GM21423 (cell line): Measurements from ENCODE around the gene KITLG.
"Not testable (repeated sequence)": the region's sequence is repeated elsewhere in the genome, so short reads cannot be mapped to it uniquely, and the experiment has no call there.

Experiments
- ATAC-seq: cut with Tn5 transposase; IDR thresholded peaks from one replicate; pipeline ENCODE4 v1.9.1; 2021; ENCODE audit warnings: mild to moderate bottlenecking, moderate library complexity; ENCODE audit not compliant: unreplicated experiment

Gene KITLG, protein sequence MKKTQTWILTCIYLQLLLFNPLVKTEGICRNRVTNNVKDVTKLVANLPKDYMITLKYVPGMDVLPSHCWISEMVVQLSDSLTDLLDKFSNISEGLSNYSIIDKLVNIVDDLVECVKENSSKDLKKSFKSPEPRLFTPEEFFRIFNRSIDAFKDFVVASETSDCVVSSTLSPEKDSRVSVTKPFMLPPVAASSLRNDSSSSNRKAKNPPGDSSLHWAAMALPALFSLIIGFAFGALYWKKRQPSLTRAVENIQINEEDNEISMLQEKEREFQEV

DNA sequence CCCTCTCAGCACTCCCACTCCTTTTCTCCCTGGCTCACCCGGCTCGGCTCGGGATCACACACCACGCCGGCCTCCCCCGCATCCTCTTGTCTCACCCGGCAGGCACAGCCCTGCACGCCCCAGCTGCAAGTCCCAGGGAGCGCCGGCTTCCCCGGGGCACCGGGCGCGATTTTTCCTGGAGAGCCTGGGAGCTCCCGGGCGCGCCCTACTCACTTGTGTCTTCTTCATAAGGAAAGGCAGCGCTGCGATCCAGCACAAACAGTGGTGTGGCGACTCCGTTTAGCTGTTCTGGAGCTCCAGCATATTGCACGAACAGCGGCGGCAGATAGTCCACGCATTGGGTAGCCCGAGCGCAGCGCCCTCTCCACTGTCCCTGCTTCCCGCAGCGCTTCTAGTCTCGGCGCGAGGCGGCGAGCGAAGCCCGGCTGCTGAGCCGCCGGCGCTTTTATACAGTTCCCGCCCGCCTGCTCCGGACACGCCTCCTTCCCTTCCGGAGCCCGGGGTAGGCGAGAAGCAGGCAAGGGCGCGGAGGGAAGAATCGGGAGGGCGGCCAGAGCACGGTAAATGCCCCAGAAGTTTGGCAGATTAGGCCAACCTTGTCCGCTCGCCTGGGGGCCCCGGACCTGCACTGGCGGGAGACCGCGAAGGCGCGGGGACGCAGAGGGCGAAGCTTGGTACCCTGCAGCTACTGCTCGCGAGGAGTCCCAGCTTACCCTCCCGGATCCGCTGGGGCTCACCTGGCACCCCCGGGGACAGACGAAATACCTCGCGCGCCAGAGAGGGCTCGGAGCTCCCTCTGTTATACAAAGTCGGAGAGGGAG is at the start of gene KITLG:
Gene KITLG, minus strand, starts transcription at position 421 of the 821 bp plus-strand sequence. Its CDS starts 193 bp downstream, at position 228.
- peak; percentile 83 for ATAC-seq

- no peak for ATAC-seq
These were observed 48.7 kb upstream of the KITLG start for GRCh38 chr12:88628856-88629509.

DNA sequence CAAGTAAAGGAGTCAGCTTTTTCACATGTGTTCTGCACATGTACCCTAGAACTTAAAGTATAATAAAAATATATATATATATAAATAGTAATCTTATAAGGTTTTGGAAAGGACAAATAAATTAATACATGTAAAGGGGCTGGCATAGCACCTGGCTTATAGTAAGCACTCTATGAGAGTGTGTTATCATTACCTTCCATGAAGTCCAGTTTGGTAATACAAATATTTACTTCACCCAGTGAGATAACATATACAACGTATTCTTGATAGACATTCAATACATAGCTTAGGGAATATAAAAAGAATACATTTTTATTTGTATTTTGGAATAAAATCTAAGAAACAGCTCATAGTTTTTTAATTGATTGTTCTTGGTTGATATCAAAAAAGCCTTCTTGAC is 47.8 kb upstream of the KITLG start:
- not testable (repeated sequence) for ATAC-seq

DNA sequence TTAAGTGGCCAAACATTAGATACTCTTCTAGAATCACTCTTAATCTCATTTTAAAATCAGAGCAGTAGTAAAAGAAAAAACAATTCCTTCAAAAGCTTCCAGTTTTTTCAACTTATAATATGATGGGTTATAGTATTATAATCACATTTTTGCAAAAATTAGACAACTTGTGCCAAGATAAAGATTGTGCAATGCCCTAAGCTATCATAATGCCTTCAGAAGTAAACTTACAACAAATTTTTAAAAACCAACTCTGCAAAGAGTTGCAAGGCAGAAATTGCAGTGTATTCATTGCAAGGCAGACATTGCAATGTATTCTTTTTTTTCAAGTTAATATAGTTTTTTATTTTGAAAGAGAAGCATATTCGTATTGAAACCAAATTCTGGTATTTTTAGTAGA is 47.2 kb upstream of the KITLG start:
- no peak for ATAC-seq

GRCh38 chr12:88625356-88625755 is 45.1 kb upstream of the KITLG start:
- ATAC-seq: no peak

GRCh38 chr12:88624911-88625310 is 44.6 kb upstream of the KITLG start:
- no peak for ATAC-seq

GRCh38 chr12:88623777-88624548 is 43.7 kb upstream of the KITLG start:
- ATAC-seq: no peak

DNA sequence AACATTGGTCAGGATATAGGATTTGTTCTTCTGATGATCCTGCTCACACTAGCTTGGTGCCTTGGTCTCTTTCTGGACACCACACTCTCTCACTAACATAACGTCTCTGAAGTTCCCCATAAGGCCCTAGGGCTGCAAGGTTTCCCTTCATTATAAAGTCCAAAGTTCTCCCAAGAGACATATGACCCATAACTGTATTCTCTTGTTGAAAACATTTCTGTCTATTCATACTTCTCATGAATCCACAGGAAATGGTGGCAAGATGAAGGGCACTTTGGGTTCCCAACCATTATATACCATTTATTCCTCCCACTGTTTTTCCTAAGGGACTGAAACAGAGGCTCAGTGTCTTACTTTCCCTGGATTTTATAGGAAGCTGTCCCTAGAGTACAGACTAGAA is 37.1 kb upstream of the KITLG start:
- ATAC-seq: no peak

DNA sequence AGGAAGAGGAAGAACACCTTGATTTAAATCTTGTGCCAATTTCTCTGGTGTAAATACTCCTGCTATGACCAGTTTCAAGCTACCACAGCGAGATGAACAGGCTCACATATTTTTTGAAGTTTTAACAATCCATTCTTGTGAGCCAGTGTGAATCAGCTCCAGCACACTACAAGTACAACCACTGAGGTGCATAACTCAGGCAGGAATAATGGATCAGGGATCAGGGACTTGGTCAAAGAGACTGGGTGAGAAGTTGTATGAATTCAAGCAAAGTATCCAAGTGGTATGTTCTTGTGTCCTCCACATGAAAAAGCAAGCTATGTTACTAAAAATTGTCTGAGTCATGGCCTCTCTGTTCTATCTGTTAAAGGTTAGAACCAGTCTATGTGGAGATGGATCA is 35.2 kb upstream of the KITLG start:
- no peak for ATAC-seq

GRCh38 chr12:88604646-88605045 is 24.4 kb upstream of the KITLG start:
- ATAC-seq: no peak

- ATAC-seq: no peak
These were observed 20.0 kb upstream of the KITLG start for GRCh38 chr12:88600272-88600671.

GRCh38 chr12:88597365-88597764 is 17.1 kb upstream of the KITLG start:
- ATAC-seq: no peak

DNA sequence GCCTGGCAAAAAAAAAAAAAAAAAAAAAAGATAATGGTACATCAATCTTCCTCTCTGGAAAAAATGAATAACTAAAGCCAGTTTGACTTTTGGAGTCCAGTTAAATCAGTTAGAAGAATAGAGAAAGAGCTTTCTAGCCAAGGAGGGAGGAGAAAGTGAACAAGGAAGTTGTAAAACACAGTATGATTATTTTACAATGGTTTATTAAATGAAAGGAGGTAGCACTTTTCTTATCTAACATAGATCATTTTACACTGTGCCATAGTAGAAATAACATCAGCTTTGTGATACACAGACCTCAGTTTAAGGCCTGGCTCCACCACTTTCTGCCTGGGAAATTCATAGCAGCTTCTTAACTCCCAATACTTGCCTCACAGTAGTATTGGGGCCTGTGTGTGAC is 15.4 kb upstream of the KITLG start:
- no peak for ATAC-seq

DNA sequence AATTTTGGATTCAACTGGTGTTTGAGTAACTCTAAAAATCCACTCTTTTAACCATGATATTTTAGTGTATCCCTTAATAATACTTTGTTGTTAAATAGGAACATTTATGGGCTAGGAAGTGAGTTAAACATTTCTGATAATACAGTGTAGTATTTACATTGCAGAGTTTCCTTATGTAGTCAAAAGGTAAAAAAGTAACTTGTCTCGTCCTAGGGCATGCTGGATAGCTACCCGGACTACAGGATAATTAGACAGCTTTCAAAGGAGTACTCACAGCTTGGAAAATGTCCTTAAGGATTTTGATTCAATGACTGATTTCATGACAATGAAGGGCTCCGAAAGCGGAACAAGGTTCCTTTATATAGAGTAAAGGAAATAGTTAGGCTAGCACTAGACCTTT is 14.5 kb upstream of the KITLG start:
- ATAC-seq: no peak

DNA sequence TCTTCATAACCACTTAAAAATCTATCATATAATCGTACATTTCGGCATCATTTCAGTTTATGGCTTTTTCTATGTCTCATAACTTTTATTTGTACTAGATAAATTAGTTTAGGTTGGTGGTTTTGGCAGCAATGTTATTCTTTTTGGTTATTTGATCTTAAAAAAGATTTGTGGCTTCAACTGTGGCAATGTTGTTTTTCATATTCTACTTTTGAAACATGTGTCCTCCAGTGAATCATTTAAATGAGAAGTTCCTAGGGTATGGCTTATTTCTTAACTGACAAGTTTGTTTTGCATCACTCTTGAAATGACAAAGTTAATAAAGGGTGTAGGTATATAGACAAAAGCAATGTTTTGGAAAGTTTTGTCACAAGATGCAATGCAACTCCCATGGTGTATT is 11.1 kb upstream of the KITLG start:
- no peak for ATAC-seq

DNA sequence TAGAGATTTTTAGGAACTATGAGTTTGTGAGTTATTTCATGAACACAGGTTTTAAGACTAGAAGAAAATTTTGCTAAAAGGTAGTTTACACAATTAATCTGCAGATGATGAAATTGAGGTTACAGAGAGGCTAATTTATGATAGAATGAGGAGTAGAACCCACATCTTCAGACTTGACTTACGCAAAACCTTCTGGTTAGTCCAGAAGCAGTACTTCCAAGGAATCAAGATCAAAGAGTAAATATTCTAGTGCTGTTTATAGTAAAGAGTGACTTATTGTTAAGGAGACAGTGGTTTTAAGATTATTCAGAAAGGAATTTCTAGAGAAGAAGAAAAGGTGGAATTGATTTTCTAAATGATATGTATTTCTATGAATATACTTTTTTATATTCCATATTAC is 10.6 kb upstream of the KITLG start:
- ATAC-seq: no peak

GRCh38 chr12:88585077-88585476 is 4.8 kb upstream of the KITLG start:
- no peak for ATAC-seq

- no peak for ATAC-seq
These were observed 645 bp downstream of the KITLG start for GRCh38 chr12:88579601-88580050.

- no peak for ATAC-seq
These were observed 1.1 kb downstream of the KITLG start for GRCh38 chr12:88579161-88579517.

GRCh38 chr12:88578276-88579160 is 1.8 kb downstream of the KITLG start:
- ATAC-seq: no peak
